ENCODE data around the gene GSN.

Gene GSN

DNA sequence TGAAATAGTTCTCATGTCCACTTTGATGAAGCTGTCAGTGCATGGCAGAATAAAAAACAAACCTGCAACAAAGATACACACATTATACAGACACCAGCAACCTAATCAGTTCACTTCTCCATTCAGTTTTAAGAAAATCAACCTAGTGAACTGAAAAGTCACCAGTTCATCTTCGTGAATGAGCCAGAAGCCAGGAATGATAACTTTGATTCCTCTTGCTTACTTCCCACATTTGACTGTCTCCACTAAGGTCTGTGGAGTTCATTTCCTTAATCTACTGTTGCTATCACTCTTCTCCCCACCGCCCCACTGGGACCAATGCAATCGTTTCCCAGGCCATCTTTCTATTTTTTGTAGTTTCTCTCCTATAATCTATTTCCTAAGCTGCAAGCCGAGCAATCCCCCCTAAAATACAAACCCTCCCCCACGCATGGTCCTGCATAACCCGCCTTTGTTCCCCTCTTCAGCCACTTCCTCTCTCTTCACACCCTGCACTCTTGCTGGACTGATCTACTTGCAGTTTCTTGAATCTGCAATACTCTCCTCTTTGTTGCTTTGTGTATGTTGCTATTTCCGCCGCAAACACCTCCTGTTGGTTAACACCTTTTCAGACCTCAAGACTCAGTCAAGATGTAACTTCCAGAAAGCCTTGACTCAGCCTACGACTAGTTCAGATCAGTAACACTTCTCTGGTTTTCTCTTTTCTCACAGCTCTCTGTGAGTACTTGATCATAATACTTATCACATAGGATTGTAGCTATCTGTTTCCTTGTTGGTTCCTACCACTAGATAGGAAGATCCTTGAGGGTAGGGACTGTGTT, 85.5 kb downstream of the GSN start:
- DNase-seq (ENCODE audit: low read depth), result peak; percentile 11

DNA sequence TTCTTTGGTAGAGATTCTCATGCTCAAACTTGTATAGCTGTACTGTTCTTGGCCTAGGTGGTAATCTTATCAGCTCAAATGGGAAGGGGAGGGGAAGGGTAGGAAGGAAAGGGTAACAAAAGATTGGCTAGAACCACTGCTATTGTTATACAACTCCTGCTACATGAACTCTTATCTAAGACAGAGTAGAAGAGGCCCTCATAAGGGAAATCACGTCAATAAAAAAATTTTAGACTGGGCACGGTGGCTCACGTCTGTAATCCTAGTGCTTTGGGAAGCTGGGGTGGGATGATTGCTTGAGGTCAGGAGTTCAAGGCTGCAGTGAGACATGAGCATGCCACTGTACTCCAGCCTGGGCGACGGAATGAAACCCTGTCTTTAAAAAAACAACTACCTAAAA, 86.2 kb downstream of the GSN start:
- no peak for DNase-seq (ENCODE audit: low read depth)

DNA sequence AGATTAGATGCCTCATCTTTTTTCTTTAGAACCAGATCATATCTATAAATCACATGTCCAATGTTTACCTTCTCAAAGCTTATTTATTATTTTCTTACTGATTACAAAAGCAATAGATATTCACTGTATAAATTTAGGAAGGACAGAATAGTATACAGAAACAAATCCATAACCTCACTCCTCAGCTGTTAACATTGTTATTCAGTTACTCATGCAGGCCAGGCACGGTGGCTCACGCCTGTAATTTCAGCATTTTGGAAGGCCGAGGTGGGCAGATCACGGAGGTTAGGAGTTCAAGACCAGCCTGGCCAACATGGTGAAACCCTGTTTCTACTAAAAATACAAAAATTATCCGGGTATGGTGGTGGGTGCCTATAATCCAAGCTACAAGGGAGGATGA, 86.8 kb downstream of the GSN start:
- no peak for DNase-seq (ENCODE audit: low read depth)

DNA sequence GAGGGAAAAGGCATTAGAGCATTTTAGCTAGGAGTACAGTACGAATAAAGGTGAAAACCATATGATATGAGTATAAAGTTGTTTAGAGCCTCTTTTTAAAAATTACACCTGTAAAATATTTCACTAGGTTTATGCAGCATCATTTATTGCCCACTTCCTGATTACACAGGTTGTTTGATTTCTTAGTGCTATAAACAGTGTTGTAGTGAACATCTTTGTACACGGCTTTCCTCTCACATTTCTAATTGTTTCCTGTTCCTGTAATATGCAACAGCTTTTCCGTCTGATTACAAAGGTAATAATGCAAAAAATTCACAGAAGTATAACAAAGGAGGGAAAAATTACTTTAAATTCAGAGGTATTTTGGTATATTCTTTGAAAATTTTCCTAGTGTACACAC, 89.0 kb downstream of the GSN start:
- no peak for DNase-seq (ENCODE audit: low read depth)

DNA sequence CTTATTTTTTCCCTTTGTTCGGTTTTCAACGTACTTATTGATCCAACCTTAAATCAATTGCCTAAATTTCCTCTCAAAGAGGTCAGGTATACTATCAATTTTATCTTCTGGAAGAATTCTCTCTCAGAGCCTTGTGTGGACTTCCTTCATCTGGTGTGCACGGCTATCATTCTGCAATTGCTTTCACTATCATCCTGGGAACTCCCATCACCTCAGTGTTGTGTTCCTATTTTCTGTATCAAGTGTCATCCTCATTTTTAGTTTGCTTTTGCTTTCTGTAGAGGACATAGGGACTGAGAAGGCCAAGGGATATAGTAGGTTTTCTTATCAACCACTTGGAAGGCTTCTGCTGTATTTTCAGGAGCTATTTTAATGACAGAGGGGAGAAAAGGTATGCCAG, 90.8 kb downstream of the GSN start:
- DNase-seq (ENCODE audit: low read depth), result no peak

DNA sequence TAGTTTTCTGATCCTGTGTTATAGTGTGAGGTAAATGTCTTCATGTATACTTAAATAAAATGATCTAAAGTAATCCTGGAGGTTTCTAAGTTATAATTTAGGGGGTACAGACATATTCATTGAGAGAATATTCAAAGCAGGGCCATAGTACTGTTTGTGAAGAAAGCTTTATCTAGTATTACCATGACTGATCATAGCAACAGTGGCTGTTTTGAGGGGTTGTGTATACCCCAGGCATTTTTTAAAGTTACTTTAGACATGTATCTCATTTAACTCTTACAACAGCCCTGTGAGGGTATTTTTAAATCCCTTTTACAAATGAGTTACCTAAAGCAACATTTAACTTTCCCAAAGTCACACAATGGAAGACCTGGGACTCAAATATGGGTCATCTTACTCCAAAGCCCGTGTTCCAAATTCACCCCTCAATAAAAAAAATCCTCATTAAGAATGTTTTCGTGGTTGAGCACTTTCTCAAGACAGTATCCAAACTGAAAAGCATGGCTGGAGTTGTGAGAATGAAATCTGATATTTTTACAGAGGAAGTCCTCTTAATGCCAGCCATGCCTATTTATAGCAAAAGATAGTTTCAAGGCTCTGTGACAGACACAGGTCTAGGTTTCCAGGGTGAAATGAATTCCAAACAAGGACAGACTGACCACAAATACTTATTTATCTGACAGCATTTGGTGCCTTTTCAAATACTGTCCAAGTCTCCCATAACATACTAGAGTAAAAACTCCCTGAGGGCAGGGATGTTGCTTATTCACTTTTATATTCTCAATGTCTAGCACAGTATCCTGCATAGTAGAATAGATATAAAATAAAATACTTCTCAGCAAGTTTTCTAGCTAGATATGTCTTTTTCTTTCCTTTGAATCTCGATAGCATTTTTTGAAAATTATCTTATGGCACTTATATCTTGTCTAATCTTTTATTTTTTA, 91.7 kb downstream of the GSN start:
- no peak for DNase-seq (ENCODE audit: low read depth)

DNA sequence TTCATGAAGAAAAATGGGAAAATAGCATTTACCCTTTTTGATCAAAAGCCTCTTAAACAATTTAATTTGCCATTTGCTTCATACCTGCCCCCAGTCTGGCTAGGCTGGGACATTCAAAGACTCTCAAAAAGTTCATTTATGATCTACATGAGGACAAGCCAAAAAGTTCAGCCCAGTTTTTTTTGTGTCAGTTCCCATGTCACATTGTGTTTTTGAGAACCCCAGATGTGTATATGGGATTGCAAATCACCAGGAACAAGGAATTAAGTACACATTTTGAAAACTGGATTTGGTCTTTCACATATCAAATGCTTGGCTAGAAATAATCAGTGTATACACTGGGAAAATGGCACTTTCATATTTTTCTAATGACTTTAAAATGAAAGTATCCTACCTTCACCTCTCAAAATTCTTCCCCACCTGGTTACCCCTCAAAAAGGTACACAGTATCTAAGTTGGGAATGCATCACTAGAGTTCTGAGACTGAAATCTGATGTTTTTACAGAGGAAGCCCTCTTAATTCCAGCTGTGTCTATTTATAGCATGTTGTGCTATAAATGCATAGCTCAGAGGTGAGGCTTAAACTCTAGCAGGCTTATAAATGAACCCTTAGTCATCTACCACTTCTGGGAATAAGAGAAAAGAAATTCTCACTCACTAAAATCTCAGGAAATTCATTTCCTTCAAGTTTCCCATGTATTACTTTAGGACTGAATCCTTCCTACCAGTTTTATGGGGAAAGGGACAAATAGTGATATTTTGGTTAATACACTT, 92.8 kb downstream of the GSN start:
- no peak for DNase-seq (ENCODE audit: low read depth)

DNA sequence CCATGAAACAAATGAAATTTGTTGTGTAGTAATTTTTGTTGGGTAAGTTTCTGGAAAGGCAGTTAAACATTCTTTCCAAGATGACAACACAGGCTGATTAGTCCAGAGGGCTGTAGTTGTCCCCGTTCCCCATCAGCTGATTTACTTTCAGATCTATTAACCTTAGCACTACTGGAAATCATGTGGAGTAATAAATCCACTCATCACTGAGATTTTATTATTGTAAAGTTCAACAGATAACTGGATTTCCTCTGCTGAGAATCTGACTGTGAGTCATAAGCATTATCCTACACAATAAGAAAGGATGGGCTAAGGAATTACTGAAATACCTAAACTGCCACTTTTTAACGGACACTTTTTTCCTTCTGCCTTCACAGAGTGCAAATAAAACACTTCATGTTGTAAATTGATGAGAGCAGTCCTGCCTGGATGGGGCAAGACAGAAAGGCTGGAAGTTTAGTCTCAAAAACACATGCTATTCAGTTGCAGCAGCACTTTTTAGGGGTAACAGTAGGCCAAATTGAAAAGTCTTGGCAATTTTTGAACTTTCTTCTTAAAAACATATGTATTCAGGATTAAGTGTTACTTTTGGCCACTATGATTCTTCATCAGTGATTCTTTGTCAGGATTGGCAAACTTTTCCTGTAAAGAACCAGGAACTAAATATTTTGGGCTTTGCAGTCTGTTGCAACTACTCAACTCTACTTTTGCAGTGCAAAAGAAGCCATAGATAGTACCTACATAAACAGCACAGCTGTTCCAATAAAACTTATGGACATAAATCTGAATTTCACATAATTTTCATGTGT, 95.1 kb downstream of the GSN start:
- no peak for DNase-seq (ENCODE audit: low read depth)

DNA sequence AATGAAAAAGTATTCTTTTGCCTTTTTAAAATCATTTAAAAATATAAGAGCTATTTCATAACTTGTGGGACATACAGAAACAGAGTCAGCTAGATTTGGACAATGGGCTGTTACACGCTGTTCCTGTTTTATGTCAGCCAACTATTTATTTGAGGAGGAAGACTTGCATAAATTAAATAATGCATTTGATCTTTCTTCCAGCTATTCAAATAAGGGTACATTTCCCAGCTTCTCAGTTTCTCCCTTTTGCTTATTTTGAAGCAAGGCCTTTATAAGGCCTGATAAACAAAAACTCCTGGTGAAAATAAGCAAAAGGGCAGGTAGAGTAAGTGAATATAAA, 95.6 kb downstream of the GSN start:
- no peak for DNase-seq (ENCODE audit: low read depth)

DNA sequence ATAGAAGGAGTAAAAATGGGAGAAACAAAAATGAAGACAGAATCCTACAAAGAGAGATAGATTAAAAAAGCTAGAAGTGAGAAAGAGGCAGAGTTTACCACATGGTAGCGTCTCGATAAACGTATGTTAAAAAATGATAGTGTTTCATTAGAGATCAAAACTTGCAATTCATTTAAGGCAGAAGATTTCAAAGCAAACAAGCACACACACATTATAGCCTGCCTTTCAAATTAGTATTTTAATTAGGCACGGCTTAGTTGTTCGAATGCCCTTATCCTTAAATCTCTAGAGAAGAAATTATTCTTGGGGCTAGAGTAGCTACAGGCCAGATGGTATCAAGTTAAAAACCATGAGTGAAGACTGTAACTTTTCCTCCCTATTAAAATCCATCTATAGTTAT, 96.1 kb downstream of the GSN start:
- DNase-seq (ENCODE audit: low read depth), result no peak

DNA sequence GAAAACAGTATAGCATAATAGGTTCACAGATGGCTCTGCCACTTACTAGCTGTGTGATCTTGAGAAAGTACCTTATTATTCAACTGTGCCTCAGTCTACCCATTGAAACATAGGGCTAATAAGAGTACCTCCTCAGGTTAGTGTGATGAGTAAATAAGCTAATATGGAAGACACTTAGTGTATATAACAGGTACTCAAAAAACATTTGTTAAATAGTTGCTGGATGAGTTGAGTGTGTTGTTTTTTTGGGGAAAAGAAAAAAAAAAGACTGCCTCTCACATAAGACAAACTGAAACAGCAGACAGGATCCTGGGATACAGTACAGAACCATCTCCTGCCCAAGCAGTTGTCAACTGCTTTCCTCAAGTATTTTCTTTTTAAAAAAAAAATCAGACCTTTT, 96.9 kb downstream of the GSN start:
- DNase-seq (ENCODE audit: low read depth), result no peak

DNA sequence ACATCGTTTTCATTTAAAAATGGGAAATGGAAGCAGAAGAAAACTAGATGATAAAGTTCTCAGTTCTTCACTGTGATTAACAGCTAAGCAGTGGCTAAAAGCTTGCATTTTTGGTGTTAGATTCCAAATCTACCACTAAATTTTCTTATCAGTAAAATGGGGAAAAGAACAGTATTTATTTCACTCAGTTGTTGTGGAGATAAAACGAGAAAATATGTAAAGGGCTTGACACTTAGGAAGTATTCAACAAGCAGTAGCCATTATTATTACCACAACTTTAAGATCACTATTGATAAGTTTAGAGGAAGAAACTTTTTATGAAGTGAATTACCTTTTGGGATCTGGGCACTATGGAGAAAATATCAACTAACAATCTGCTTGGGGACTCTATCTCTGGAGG, 97.6 kb downstream of the GSN start:
- DNase-seq (ENCODE audit: low read depth), result no peak

DNA sequence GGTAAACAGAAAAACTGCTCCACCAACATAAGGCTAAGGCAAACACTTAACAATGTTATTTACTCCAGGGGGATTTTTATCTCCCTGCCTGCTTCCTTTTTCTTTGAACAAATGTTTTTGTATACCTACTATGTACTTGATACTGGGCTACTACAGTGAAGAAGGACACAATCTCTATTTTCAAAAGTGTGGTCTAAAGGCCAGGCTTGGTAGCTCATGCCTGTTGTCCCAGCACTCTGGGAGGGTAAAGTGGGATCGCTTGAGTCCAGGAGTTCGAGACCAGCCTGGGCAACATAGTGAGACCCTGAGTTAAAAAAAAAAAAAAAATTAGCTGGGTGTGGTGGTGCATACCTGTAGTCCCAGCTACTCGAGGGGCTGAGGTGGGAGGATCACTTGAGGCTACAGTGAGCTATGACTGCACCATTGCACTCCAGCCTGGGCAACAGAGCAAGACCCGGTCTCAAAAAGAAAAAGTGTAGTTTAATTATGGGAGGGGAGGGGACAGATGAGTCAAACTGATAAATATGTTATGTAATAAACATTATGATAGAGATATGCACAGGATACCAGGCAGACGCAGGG, 98.7 kb downstream of the GSN start:
- no peak for DNase-seq (ENCODE audit: low read depth)

DNA sequence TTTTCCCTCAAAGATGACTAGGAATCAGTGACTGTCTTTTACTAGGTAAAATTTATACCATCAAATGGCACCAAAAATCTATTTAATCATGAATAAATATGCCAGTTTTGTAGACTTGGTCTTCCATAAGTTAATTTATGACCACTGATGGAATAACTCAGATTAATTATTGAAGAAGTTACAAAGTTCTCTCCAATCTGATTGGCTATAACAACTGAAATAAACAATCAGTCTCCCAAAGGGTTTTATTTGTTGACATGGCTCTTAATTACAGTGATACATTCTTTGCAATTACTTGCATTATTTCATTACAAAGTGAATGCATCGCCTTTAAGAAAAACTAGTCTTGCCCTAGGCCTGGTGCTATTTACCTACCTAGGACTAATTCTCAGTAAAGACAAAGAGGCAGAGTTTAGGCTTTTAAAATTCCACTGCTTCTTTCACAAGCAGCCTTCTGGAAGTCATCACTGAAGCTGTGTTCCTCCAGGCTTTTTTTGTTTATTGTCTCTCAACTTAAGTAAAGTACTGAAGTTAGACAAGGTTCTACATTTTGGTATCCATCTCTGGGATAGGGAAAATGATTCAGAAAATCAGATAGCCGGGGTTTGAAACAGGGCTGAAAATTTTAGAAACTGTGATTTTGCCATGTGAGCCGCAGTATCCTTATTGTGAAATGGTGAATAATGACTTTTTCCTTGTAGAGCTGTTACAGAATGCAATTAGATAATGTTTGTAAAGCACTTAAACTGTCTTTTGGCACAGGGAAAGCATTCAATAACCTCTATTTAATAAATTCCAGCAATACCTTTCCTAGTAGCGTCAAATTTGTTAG, 99.6 kb downstream of the GSN start:
- no peak for DNase-seq (ENCODE audit: low read depth)

DNA sequence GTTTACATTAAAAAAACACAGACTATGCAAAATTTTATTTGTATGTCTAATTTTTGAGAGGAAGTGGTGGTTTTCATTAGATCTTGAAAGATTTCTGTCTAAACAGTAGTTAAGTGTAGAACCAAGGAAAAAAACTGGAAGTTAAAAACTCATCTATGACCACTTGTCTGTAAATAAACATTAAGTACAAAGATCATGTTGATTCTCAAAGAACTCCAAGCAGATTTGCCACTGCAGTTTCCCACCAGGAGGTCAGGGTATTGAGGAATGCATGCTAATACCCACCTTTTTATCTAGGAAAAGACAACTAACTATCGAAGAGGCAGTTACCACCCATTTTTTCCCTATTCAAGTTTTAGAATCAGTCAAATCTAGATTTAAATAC, 100.2 kb downstream of the GSN start:
- DNase-seq (ENCODE audit: low read depth), result no peak

DNA sequence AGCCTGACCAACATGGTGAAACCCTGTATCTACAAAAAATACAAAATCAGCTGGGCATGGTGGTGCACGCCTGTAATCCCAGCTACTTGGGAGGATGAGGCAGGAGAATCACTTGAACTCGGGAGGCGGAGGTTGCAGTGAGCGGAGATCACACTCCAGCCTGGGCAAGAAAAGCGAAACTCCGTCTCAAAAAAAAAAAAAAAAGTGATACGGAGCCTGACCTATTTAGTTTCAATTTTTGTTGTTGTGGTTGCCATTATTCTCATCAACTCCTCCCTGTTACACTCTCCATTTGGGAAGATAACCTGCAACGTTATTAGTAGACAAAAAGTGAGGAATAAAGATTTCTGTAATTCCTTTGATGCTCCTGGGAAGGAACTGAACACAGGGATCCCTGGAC, 100.8 kb downstream of the GSN start:
- no peak for DNase-seq (ENCODE audit: low read depth)

DNA sequence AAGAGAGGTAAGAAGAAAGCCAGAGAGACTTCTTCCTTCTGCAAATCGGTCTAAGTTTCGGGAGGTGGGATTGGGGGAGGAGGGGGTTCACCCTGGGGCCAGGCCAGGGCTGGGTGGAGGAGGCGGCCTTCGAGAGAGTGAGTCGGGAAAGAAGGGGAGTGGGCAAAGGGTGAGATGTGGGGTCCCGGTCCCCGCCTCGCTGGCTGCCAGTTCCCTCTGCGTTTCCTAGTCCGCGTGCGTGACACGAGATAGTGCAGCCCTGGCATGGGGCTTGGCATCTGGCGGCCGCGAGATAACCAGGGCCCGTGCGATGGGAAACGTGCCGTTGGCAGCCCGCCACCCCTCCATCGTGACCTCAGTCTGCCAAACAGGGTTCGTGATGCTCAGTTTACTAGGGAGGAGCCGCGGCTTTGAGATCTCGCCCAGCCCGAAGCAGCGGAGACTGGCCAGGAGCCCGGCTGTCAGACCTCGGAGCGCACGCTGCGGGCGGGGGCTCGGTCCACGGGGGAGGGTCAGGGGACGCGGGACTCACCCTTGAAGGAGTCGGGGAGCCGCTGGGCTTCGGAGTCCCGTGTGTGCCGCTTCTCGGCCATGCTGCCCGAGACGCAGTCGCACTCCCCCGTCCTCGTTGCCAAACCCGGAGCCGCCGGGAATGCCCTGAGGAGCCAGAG, 101.8 kb downstream of the GSN start, which contains the start of gene STOM:
Gene STOM (minus strand): TSS at position 656 of the 671 bp plus-strand sequence. CDS start 63 bp downstream, at position 593.
- DNase-seq (ENCODE audit: low read depth), result no peak

DNA sequence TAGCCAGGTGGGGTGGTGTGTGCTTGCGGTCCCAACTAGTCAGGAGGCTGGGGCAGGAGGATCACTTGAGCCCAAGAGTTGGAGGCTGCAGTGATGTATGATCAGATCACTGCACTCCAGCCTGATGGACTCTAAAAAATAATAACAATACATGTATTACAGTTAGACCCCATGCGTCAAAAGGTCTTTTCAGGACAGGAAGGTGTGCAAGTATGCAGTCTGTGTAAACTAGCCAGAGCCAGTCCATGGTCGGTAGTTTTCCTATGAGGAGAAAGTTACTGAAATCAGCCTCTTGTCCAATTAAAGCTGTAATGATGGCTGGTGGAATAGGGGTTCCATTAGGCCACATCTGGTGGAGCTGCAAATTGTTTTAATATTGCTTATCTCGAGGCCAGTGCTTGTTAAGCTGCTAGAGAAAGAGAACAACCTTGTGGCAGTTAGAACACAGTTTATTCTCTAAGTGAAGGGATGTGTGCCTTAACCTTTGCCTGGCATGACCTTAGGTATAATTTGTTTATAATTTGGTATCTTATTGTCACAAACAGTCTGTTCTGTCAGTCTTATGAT, 103.6 kb downstream of the GSN start:
- DNase-seq (ENCODE audit: low read depth), result no peak

DNA sequence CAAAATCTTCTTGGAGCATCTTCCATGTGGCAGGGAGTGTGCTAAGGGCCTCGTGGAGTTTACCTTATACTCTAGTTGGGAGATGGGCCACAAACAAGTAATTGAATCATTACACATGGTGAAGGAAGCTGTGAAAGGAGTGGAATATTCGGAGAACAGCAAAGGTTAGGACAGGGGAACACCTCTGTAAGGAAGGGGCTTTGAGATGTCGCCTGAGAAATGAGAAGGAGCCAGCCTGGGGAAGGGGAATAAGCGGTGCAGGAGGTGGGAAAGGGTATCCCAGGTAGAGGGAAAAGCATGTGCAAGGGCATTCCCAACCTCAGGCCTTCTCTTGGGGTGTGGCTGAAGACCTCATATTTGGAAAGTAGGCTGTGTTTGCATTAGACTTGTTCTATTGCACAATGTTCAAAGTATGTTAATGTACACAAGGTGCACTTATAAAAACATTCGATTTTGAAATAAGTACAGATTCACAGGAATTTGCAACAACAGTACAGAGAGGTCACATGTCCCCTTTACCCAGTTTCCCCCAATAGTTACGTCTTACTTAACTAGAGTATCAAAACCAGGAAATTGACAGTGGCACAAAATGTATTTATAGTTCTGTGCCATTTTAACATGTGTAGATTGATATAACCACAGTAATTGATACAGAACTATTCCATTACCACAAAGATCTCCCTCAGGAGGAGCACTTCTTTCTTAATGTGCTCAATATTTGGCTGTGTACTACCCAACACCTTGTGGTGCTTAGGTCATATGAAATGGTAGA, 104.5 kb downstream of the GSN start:
- no peak for DNase-seq (ENCODE audit: low read depth)
